Neutrophil (primary cell): ENCODE measurements around the gene FCHO2.

Experiments used
- H3K27ac ChIP-seq: fragments of 200-600 bp; sonication (generic); 2 replicates; pipeline ENCODE4 v1.5.1; 2016; ENCODE audit warnings: mild to moderate bottlenecking, moderate library complexity
- H3K27me3 ChIP-seq: fragments of 200-600 bp; sonication (generic); 2 replicates; pipeline ENCODE4 v1.6.0; 2016; ENCODE audit warnings: mild to moderate bottlenecking
- H3K36me3 ChIP-seq: fragments of 200-600 bp; sonication (generic); 2 replicates; pipeline ENCODE4 v1.5.1; 2017
- H3K4me1 ChIP-seq, 2 experiments: fragments of 200-600 bp in 1 of 2; sonication (generic) in 1 of 2; 1 replicate in 1 of 2; 2 replicates in 1 of 2; pipeline versions ENCODE4 v1.5.1 to v1.6.1; 2013 to 2016; ENCODE audit warnings: low read depth in 1 of 2, low read length in 1 of 2, mild to moderate bottlenecking in 1 of 2, moderate library complexity in 1 of 2; ENCODE audit not compliant: control insufficient read depth in 1 of 2, insufficient read depth in 1 of 2
- H3K4me3 ChIP-seq, 2 experiments: fragments of 200-600 bp in 1 of 2; sonication (generic) in 1 of 2; 1 replicate in 1 of 2; 2 replicates in 1 of 2; pipeline ENCODE4 v1.5.1; 2013 to 2016; ENCODE audit warnings: low read depth in 1 of 2, low read length in 1 of 2, mild to moderate bottlenecking in 1 of 2, moderate library complexity in 1 of 2
- H3K9me3 ChIP-seq: fragments of 200-600 bp; sonication (generic); 2 replicates; pipeline ENCODE4 v1.5.1; 2016
- TF ChIP-seq, protein P1 (sequence below): fragments of 200-600 bp; sonication (generic); IDR thresholded peaks from 2 replicates; pipeline ENCODE4 v1.5.1; 2016; ENCODE audit warnings: antibody characterized with exemption

Gene FCHO2

GRCh38 chr5:73028991-73029595 lies 73.3 kb downstream of the FCHO2 start:
- Histone ChIP-seq H3K9me3 (no peaks in the 10 kb centered on the region), H3K4me1 (no peaks in the 10 kb centered on the region), H3K36me3 (peaks cover 20% of the 10 kb centered on the region), H3K27me3 (no peaks in the 10 kb centered on the region), H3K4me3 (no peak overlapping the region), H3K27ac (no peak overlapping the region)
- TF ChIP-seq, protein P1, sequence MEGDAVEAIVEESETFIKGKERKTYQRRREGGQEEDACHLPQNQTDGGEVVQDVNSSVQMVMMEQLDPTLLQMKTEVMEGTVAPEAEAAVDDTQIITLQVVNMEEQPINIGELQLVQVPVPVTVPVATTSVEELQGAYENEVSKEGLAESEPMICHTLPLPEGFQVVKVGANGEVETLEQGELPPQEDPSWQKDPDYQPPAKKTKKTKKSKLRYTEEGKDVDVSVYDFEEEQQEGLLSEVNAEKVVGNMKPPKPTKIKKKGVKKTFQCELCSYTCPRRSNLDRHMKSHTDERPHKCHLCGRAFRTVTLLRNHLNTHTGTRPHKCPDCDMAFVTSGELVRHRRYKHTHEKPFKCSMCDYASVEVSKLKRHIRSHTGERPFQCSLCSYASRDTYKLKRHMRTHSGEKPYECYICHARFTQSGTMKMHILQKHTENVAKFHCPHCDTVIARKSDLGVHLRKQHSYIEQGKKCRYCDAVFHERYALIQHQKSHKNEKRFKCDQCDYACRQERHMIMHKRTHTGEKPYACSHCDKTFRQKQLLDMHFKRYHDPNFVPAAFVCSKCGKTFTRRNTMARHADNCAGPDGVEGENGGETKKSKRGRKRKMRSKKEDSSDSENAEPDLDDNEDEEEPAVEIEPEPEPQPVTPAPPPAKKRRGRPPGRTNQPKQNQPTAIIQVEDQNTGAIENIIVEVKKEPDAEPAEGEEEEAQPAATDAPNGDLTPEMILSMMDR: no peak

DNA sequence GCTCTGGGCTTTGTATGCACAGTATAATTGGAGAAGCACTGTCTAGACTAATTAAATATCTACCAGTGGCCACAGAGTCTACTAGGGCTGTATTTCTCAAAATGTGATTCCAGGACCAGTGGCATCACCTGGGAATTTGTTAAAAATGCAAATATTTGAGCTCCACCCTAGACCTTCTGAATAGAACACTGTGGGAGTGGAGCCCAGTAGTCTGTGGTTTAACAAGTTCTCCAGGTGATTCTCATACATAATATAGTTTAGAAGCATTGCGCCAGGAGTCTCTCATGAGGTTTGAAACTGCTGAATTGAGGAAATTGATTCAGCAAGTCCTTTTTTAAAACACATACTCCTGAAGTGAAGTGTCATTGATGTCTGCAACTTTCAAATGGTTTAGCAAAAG lies 74.7 kb downstream of the FCHO2 start:
- H3K27me3 ChIP-seq: no peaks in the 10 kb centered on the region
- TF ChIP-seq, protein P1: no peak
- H3K4me1 ChIP-seq: no peaks in the 10 kb centered on the region
- H3K9me3 ChIP-seq: no peaks in the 10 kb centered on the region
- H3K27ac ChIP-seq: no peak overlapping the region
- no peak overlapping the region for H3K4me3 ChIP-seq
- peaks cover 26% of the 10 kb centered on the region for H3K36me3 ChIP-seq

GRCh38 chr5:73030995-73031394 lies 75.2 kb downstream of the FCHO2 start:
- H3K27me3 ChIP-seq: no peaks in the 10 kb centered on the region
- no peaks in the 10 kb centered on the region for H3K9me3 ChIP-seq
- H3K4me3 ChIP-seq: no peak overlapping the region
- no peaks in the 10 kb centered on the region for H3K4me1 ChIP-seq
- H3K36me3 ChIP-seq: peaks cover 24% of the 10 kb centered on the region
- TF ChIP-seq, protein P1: no peak
- no peak overlapping the region for H3K27ac ChIP-seq

- TF ChIP-seq, protein P1: no peak
- Histone ChIP-seq H3K27ac (no peak overlapping the region), H3K36me3 (peaks cover 16% of the 10 kb centered on the region), H3K4me1 (no peaks in the 10 kb centered on the region), H3K9me3 (no peaks in the 10 kb centered on the region), H3K27me3 (no peaks in the 10 kb centered on the region), H3K4me3 (no peak overlapping the region)
Observed at GRCh38 chr5:73031839-73032238, 76.0 kb downstream of the FCHO2 start.

DNA sequence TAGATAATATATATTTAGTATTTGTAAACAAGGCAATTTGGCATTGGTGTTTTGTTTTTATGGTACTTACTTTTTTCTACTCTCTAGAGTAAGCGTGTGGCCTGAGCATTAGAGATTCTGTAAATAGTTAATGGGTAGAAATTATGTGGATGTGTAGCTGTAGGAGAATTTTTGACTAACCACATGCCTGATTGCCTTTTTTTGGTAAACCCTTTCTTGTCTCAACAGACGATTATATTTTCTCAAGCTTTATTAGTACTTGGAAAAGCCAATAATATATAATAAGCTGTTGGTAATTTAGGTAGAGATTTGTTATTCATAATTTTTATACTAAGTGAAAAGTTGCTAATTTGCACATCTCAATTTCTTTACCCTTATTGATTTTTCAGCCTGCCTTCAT lies 76.8 kb downstream of the FCHO2 start:
- TF ChIP-seq, protein P1: no peak
- peaks cover 19% of the 10 kb centered on the region for H3K36me3 ChIP-seq
- H3K4me3 ChIP-seq: no peak overlapping the region
- no peak overlapping the region for H3K27ac ChIP-seq
- H3K4me1 ChIP-seq: no peaks in the 10 kb centered on the region
- no peaks in the 10 kb centered on the region for H3K27me3 ChIP-seq
- H3K9me3 ChIP-seq: no peaks in the 10 kb centered on the region

GRCh38 chr5:73037545-73037944 lies 81.7 kb downstream of the FCHO2 start:
- Histone ChIP-seq H3K9me3 (no peaks in the 10 kb centered on the region), H3K4me3 (no peak overlapping the region), H3K4me1 (no peaks in the 10 kb centered on the region), H3K36me3 (peaks cover 30% of the 10 kb centered on the region), H3K27me3 (no peaks in the 10 kb centered on the region), H3K27ac (no peak overlapping the region)
- TF ChIP-seq, protein P1: no peak
